BE2C (cell line): Measurements from ENCODE around the gene PLK2.

Experiments
- DNase-seq: peaks from one replicate; pipeline ENCODE4 v3.0.0-alpha.2; 2020
- H3K27me3 ChIP-seq: fragments of 250-450 bp; sonication (Bioruptor Pico); 2 replicates; pipeline ENCODE4 v1.5.1; 2020; ENCODE audit warnings: mild to moderate bottlenecking
- H3K36me3 ChIP-seq: fragments of 250-450 bp; sonication (Bioruptor Pico); 2 replicates; pipeline ENCODE4 v1.5.1; 2020; ENCODE audit warnings: mild to moderate bottlenecking
- H3K4me1 ChIP-seq: fragments of 250-450 bp; sonication (Bioruptor Pico); 2 replicates; pipeline ENCODE4 v1.5.1; 2020
- H3K4me3 ChIP-seq: 2 replicates; pipeline ENCODE4 v1.5.1; 2011; ENCODE audit warnings: low read depth, low read length
- H3K9me3 ChIP-seq: fragments of 250-450 bp; sonication (Bioruptor Pico); 2 replicates; pipeline ENCODE4 v1.5.1; 2020
- TF ChIP-seq, protein P1 (sequence below): IDR thresholded peaks from 2 replicates; pipeline ENCODE4 v1.5.1; 2012; ENCODE audit warnings: mild to moderate bottlenecking, low read depth, low read length

The PLK2 gene

DNA sequence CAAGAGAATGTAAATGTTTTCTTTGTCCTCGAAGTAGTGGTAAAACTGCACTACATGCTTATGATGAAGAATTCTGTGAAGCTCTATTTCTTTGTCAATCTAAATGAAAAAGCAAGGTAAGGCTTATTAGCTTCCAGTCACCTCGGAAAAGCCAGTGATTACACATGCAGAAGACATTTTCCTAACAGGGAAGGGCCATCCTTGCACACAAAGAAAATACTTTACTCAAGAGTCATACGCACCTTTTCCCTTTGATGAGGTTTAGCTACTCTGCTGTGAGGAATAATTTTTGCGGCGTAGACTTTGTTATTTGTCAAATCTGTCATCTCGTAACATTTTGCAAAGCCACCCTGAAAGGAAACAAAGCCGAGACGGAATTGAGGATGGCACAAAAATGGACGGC lies 1.1 kb downstream of the PLK2 start:
- TF ChIP-seq, protein P1, sequence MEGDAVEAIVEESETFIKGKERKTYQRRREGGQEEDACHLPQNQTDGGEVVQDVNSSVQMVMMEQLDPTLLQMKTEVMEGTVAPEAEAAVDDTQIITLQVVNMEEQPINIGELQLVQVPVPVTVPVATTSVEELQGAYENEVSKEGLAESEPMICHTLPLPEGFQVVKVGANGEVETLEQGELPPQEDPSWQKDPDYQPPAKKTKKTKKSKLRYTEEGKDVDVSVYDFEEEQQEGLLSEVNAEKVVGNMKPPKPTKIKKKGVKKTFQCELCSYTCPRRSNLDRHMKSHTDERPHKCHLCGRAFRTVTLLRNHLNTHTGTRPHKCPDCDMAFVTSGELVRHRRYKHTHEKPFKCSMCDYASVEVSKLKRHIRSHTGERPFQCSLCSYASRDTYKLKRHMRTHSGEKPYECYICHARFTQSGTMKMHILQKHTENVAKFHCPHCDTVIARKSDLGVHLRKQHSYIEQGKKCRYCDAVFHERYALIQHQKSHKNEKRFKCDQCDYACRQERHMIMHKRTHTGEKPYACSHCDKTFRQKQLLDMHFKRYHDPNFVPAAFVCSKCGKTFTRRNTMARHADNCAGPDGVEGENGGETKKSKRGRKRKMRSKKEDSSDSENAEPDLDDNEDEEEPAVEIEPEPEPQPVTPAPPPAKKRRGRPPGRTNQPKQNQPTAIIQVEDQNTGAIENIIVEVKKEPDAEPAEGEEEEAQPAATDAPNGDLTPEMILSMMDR, result no peak
- H3K4me1 ChIP-seq, result no peaks in the 10 kb centered on the region
- peaks cover 4% of the 10 kb centered on the region; the same call in 1 of the 2 replicates for H3K27me3 ChIP-seq
- DNase-seq, result no peak
- H3K36me3 ChIP-seq, result peaks cover 3% of the 10 kb centered on the region
- H3K9me3 ChIP-seq, result no peaks in the 10 kb centered on the region
- H3K4me3 ChIP-seq, result peak overlapping the region; percentile 78

DNA sequence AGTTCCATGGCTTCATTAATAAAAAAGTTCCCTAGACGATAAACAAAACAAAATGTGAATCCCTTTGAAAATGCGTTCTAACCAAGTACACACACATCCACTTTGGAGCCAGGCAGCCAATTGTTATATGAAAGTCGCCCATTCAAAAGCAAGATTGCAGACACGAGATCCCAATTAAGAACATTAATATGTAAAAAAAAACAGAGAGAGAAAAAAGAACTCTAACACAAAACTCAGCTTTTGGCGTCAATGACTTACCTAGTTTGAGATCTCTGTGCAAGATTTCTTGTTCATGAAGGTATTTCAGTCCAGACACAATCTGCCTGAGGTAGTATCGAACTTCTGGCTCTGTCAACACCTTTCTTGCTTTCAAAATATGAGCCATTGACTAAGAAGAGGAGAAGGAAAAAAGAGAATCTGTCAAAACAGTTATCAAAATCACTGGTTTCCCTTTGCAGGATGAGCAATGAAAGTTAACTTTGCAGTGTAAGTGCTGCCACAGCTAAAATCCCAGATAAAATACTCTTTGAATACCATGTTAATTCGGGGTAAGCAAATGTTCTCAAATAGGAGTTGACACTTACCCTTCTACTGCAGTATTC lies 1.6 kb downstream of the PLK2 start:
- H3K9me3 ChIP-seq, result no peaks in the 10 kb centered on the region
- H3K27me3 ChIP-seq, result peaks cover 4% of the 10 kb centered on the region; the same call in 1 of the 2 replicates
- no peaks in the 10 kb centered on the region for H3K4me1 ChIP-seq
- DNase-seq, result no peak
- H3K36me3 ChIP-seq, result peaks cover 3% of the 10 kb centered on the region
- H3K4me3 ChIP-seq, result peak overlapping the region; percentile 78
- TF ChIP-seq, protein P1, result no peak

DNA sequence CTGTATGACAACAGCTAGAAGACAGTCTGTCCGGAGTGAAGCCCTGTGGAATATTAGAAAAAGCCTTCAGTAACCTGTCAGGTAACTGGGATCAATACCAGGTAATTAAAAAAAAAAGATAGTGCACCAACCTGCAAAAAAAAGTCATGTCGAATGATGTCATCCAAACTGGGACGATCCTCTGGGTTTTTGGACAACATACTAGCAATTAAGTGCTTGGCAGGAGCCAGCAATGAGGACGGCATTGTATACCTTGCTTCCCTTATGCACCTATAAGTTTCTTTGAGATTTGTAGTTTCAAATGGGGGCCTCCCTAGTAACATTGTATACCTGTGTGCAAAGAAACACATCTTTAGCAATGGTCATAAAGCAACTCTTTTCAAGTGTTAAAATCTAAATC lies 2.8 kb downstream of the PLK2 start:
- DNase-seq, result no peak
- TF ChIP-seq, protein P1, result no peak
- H3K36me3 ChIP-seq, result peaks cover 3% of the 10 kb centered on the region
- peaks cover 4% of the 10 kb centered on the region; the same call in 1 of the 2 replicates for H3K27me3 ChIP-seq
- no peaks in the 10 kb centered on the region for H3K9me3 ChIP-seq
- no peaks in the 10 kb centered on the region for H3K4me1 ChIP-seq
- H3K4me3 ChIP-seq, result no peak overlapping the region

DNA sequence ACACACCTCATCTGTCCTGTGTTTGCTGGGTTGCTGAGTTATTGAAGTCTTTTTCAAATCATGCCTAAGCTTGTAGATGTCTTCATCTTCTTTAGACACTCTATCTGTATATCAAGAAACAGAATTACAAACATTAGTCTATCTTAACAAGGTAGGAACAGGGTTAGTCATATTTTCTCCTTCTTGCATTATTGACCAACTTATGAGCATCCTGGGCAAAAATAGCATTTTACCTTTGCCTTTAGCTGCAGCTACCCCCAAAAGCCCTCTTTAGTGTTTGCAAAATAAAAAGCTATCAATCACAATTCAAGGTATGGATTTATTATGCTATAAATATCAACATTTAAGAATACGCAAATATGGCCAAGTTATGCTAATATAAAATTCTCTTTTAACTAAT lies 3.4 kb downstream of the PLK2 start:
- Histone ChIP-seq H3K4me3 (no peak overlapping the region), H3K36me3 (peaks cover 3% of the 10 kb centered on the region), H3K4me1 (no peaks in the 10 kb centered on the region), H3K9me3 (no peaks in the 10 kb centered on the region), H3K27me3 (peaks cover 4% of the 10 kb centered on the region; the same call in 1 of the 2 replicates)
- no peak for DNase-seq
- TF ChIP-seq, protein P1, result no peak

DNA sequence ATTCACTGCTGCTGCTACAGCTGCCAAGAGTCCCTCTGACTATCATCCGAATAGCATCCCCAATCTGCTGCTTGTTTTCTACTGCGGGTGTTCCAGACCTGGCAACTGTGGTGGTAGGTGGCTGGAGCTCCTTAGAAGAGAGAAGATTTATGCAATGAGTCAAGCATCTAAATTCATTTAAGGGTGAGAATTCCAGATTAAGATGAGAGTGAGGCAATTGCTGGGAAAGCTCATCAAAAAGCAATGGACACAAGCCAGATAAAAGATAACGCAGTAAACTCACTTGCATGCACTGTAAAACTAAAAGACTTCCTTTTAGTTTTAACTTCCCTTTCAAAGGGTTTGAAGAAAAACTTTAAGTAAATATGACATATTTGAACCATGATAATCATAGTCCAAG lies 3.9 kb downstream of the PLK2 start:
- TF ChIP-seq, protein P1, result no peak
- no peak for DNase-seq
- H3K27me3 ChIP-seq, result peaks cover 4% of the 10 kb centered on the region; the same call in 1 of the 2 replicates
- no peaks in the 10 kb centered on the region for H3K4me1 ChIP-seq
- H3K36me3 ChIP-seq, result peaks cover 3% of the 10 kb centered on the region
- no peaks in the 10 kb centered on the region for H3K9me3 ChIP-seq
- H3K4me3 ChIP-seq, result no peak overlapping the region

DNA sequence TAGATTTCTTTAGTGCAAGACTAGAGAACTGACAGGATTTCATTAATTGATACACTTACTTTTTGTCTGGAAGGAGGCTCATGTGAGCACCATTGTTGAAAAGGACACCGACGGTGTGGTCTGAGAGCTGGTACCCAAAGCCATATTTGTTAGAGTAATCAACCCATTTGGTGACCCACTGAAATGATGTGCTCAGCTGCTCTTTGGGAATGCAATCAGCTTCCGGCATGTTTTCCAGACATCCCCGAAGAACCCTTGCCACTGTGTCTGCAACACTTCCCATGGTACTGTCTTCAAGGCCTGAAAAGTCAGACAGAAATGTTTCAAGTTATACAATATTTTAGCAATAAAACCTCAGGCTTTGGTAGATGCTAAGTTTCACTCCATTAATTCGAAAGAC lies 4.4 kb downstream of the PLK2 start:
- DNase-seq, result no peak
- no peak overlapping the region for H3K4me3 ChIP-seq
- H3K36me3 ChIP-seq, result peaks cover 3% of the 10 kb centered on the region
- TF ChIP-seq, protein P1, result no peak
- no peaks in the 10 kb centered on the region for H3K9me3 ChIP-seq
- H3K27me3 ChIP-seq, result peaks cover 4% of the 10 kb centered on the region; the same call in 1 of the 2 replicates
- H3K4me1 ChIP-seq, result no peaks in the 10 kb centered on the region
